HK-2 (cell line): ENCODE measurements around the gene ZBTB2.
A peak's percentile ranks its signal among the peaks of the same experiment; 100 is the strongest.
"Not testable (repeated sequence)": the region's sequence is repeated elsewhere in the genome, so short reads cannot be mapped to it uniquely, and the experiment has no call there.

Source experiments
- DNase-seq: peaks from one replicate; pipeline ENCODE4 v3.0.0-alpha.2; 2018; ENCODE audit not compliant: unreplicated experiment

Gene ZBTB2

GRCh38 chr6:151327101-151327500, 64.3 kb downstream of the ZBTB2 start:
- DNase-seq, result no peak

- DNase-seq, result no peak
Observed at GRCh38 chr6:151326116-151326825, 65.1 kb downstream of the ZBTB2 start.

- peak; percentile 72 for DNase-seq
Observed at GRCh38 chr6:151325075-151326050, 66.0 kb downstream of the ZBTB2 start.

DNA sequence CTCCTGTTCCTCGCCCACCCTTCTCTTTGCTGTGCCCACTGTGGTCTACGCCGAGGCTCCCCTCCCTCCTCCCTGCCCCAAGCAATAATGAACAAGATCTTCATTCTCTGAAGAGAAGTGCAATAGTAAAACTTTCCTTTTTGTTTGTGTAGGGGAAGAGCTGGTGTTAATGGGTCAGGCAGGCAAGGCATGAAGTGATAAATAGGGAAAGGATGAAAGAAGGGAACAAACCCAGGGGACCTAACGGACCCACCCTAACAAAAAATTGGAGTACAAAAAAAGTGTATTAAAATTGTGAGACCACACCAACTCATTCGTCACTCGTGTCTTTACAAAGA, 66.9 kb downstream of the ZBTB2 start:
- no peak for DNase-seq

GRCh38 chr6:151323791-151324487, 67.4 kb downstream of the ZBTB2 start:
- DNase-seq, result peak; percentile 93

GRCh38 chr6:151322570-151322969, 68.8 kb downstream of the ZBTB2 start:
- DNase-seq, result no peak

GRCh38 chr6:151321438-151321837, 69.9 kb downstream of the ZBTB2 start:
- no peak for DNase-seq

GRCh38 chr6:151320140-151320539, 71.2 kb downstream of the ZBTB2 start:
- DNase-seq, result no peak

- DNase-seq, result no peak
Observed at GRCh38 chr6:151317995-151318365, 73.4 kb downstream of the ZBTB2 start.

- DNase-seq, result no peak
Observed at GRCh38 chr6:151317103-151317994, 74.0 kb downstream of the ZBTB2 start.

DNA sequence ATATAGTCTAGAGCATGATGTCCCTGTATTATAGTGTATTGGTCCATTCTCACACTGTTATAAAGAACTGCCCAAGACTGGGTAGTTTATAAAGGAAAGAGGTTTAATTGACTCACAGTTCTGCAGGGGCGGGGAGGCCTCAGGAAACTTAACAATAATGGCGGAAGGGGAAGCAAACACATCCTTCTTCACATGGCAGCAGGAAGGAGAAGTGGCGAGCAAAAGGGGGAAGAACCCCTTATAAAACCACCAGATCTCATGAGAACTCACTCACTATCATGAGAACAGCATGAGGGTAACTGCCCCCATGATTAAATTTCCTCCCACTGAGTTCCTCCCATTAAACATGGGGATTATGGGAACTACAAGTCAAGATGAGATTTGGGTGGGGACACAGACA, 75.7 kb downstream of the ZBTB2 start:
- not testable (repeated sequence) for DNase-seq
